PC-3 (cell line): Measurements from ENCODE around the gene SKOR2. TPM values are rescaled to one million over a fixed set of nuclear protein-coding genes. Genes with fewer than 3 reads are reported as not detected.

Experiments used
- ATAC-seq: fragments of 200-7000 bp; cut with Tn5 transposase; 2 replicates; pipeline ENCODE4 v1.9.1; 2020; ENCODE audit warnings: mild to moderate bottlenecking, moderate library complexity
- BruUV-seq: library from RNA; stranded (reverse); fragments of 400-500 nt; replicated peaks from 2 replicates; lab custom pipeline; 2021; lab: Mats Ljungman, UMichigan
- CTCF ChIA-PET: fragments of 300-600 bp; sonication (Branson Sonifier 250); formaldehyde crosslinking; loops from one replicate; lab custom pipeline; 2022; ENCODE audit warnings: antibody characterized with exemption; lab: Charles Lee
- POLR2A ChIA-PET: fragments of 300-600 bp; sonication (Branson Sonifier 250); formaldehyde crosslinking; loops from one replicate; lab custom pipeline; 2022; ENCODE audit warnings: antibody characterized with exemption; ENCODE audit not compliant: unreplicated experiment; lab: Charles Lee
- DNase-seq: peaks from one replicate; pipeline ENCODE4 v3.0.0-alpha.2; 2015
- H2AFZ ChIP-seq: fragments of 300-600 bp; sonication (generic); 2 replicates; pipeline ENCODE4 v1.6.0; 2016; ENCODE audit warnings: antibody characterized with exemption, low read length
- H3F3A ChIP-seq: fragments of 300-600 bp; sonication (generic); one replicate; pipeline ENCODE4 v1.6.0; 2017; ENCODE audit warnings: antibody characterized with exemption, low read length, control low read depth, mild to moderate bottlenecking; ENCODE audit not compliant: unreplicated experiment
- H3K27ac ChIP-seq: fragments of 300-600 bp; sonication (generic); 2 replicates; pipeline ENCODE4 v1.5.1; 2016; ENCODE audit warnings: mild to moderate bottlenecking, low read length
- H3K27me3 ChIP-seq: fragments of 300-600 bp; sonication (generic); 2 replicates; pipeline ENCODE4 v1.6.1; 2016; ENCODE audit warnings: low read length, mixed read lengths
- H3K36me3 ChIP-seq: fragments of 300-600 bp; sonication (generic); 2 replicates; pipeline ENCODE4 v1.6.1; 2016; ENCODE audit warnings: low read depth, mixed run types, low read length, mixed read lengths
- H3K4me1 ChIP-seq: fragments of 300-600 bp; sonication (generic); 2 replicates; pipeline ENCODE4 v1.5.1; 2016; ENCODE audit warnings: low read length; ENCODE audit not compliant: insufficient read depth
- H3K4me2 ChIP-seq: fragments of 300-600 bp; sonication (generic); 2 replicates; pipeline ENCODE4 v1.6.0; 2016; ENCODE audit warnings: low read length
- H3K4me3 ChIP-seq: fragments of 300-600 bp; sonication (generic); 2 replicates; pipeline ENCODE4 v1.5.1; 2016; ENCODE audit warnings: mild to moderate bottlenecking, low read length, mixed read lengths
- H3K79me2 ChIP-seq: fragments of 300-600 bp; sonication (generic); 2 replicates; pipeline ENCODE4 v1.6.1; 2017; ENCODE audit warnings: low read length, mixed read lengths
- H3K9ac ChIP-seq: fragments of 300-600 bp; sonication (generic); 2 replicates; pipeline ENCODE4 v1.6.0; 2016; ENCODE audit warnings: mild to moderate bottlenecking, low read length
- H3K9me2 ChIP-seq: fragments of 300-600 bp; sonication (generic); replicated peaks from 2 replicates; pipeline ENCODE4 v1.6.1; 2016; ENCODE audit warnings: mixed run types, low read length, mixed read lengths
- H3K9me3 ChIP-seq: fragments of 300-600 bp; sonication (generic); 2 replicates; pipeline ENCODE4 v1.6.1; 2016; ENCODE audit warnings: low read length, mixed read lengths
- H4K20me1 ChIP-seq: fragments of 300-600 bp; sonication (generic); 2 replicates; pipeline ENCODE4 v1.6.1; 2016; ENCODE audit warnings: low read length, mixed read lengths
- CTCF ChIP-seq: fragments of 300-600 bp; sonication (generic); conservative IDR thresholded peaks from 2 replicates; pipeline ENCODE4 v1.5.1; 2017; ENCODE audit warnings: antibody characterized with exemption, low read depth, mild to moderate bottlenecking, low read length
- EZH2 ChIP-seq: fragments of 300-600 bp; sonication (generic); IDR thresholded peaks from one replicate; pipeline ENCODE4 v1.6.1; 2017; ENCODE audit warnings: antibody characterized with exemption, mild to moderate bottlenecking, low read length; ENCODE audit not compliant: unreplicated experiment
- EZH2phosphoT487 ChIP-seq: fragments of 300-600 bp; sonication (generic); IDR thresholded peaks from 2 replicates; pipeline ENCODE4 v1.6.1; 2018; ENCODE audit warnings: mild to moderate bottlenecking, antibody characterized with exemption, low read length, borderline replicate concordance
- intact Hi-C: fragments of 100-400 bp; cut with micrococcal nuclease; formaldehyde crosslinking; loops from 2 replicates; pipeline ENCODE4 v1.9.0; 2023
- total RNA-seq: library from RNA; depleted of rRNA; stranded (reverse); fragments of >200 nt; gene quantifications from 2 replicates; pipeline ENCODE4 v1.2.3, GENCODE V29; 2014

Gene SKOR2
- total RNA-seq, 1 experiment from 2014 or later = not detected

DNA sequence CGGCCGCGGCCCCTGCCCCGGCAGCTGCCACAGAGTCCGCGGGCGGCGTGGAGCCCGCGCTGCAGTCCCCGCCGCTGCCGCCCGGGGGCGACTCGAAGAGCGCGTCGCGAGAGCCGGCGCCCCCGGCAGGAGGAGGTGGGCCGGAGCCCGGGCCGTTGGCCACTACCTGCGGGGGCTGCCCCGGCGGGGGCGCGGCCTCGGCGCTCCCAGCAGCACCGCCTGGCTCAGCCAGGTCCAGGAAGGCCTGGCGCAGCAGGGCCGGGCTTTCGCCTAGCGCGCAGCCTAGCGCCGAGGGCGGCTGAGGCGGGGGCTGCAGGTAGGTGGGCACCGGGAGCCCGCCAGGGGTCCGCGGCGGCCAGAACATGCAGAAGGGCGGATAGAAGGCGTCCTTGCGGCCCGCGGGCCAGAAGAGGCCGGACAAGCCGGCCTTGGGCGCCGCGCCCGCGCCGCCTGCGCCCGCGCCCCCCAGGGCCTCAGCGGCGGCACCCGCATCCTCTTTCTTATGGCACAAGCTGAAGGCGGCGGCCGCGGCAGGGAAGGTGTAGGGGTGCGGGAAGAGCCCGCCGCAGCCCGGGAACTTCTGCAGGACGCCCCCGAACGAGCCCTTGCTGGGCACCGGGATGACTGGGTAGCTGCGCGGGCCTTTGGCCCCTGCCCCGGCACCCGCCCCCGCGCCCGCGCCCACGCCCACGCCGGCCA, 3.9 kb downstream of the SKOR2 start:
- Histone ChIP-seq H3K9me3 (no peaks in the 10 kb centered on the region), H3K9ac (no peak overlapping the region), H3K4me2 (no peak overlapping the region), H3K79me2 (no peaks in the 10 kb centered on the region), H3K27ac (no peak overlapping the region), H3K9me2 (no peaks in the 10 kb centered on the region), H3K4me3 (no peak overlapping the region), H3K36me3 (no peaks in the 10 kb centered on the region), H3F3A (no peaks in the 10 kb centered on the region), H3K4me1 (no peaks in the 10 kb centered on the region), H4K20me1 (no peaks in the 10 kb centered on the region), H3K27me3 (peaks cover 26% of the 10 kb centered on the region), H2AFZ (no peak overlapping the region)
- DNase-seq = no peak
- intact Hi-C loops = no loop called here
- ATAC-seq = no peak
- ChIA-PET CTCF (no interaction called here), POLR2A (no interaction called here)
- TF ChIP-seq CTCF = no peak
- TF ChIP-seq EZH2 = no peak
- no peak for TF ChIP-seq EZH2phosphoT487
- no TSS peak for BruUV-seq

DNA sequence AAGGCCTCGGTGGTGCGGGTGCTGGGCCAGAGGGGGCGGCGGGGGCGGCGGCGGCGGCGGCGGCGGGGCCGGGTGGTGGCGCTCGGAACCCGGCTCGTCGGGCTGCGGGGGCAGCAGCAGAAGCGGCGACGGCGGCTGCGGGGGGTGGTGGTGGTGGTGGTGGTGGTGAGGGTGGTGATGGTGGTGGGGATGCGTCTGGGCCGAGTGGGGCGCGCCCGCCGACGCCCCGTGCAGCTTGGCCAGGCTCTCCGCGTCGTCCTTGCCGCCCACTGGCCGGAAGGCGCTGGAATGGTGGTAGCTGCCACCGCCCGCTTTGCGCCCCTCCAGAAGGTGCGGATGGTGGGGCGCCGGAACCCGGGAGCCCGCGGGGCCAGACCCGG, 4.4 kb downstream of the SKOR2 start:
- no peak for DNase-seq
- H3K4me2 ChIP-seq = no peak overlapping the region
- POLR2A ChIA-PET = no interaction called here
- CTCF ChIA-PET = no interaction called here
- no peaks in the 10 kb centered on the region for H3K9me3 ChIP-seq
- TF ChIP-seq CTCF (no peak), EZH2 (no peak), EZH2phosphoT487 (no peak)
- intact Hi-C loops = no loop called here
- no peak overlapping the region for H3K9ac ChIP-seq
- BruUV-seq = no TSS peak
- H3K4me3 ChIP-seq = no peak overlapping the region
- no peaks in the 10 kb centered on the region for H3K4me1 ChIP-seq
- H3K9me2 ChIP-seq = no peaks in the 10 kb centered on the region
- ATAC-seq = no peak
- no peaks in the 10 kb centered on the region for H4K20me1 ChIP-seq
- H3K36me3 ChIP-seq = no peaks in the 10 kb centered on the region
- H3K27ac ChIP-seq = no peak overlapping the region
- no peak overlapping the region for H2AFZ ChIP-seq
- H3K79me2 ChIP-seq = no peaks in the 10 kb centered on the region
- peaks cover 21% of the 10 kb centered on the region for H3K27me3 ChIP-seq
- no peaks in the 10 kb centered on the region for H3F3A ChIP-seq

GRCh38 chr18:47246027-47246971, 5.2 kb downstream of the SKOR2 start:
- Histone ChIP-seq H3K9me3 (no peaks in the 10 kb centered on the region), H3K4me1 (no peaks in the 10 kb centered on the region), H3K36me3 (no peaks in the 10 kb centered on the region), H3K27ac (no peak overlapping the region), H3K4me3 (no peak overlapping the region), H3K27me3 (peaks cover 15% of the 10 kb centered on the region; the same call in 1 of the 2 replicates), H4K20me1 (no peaks in the 10 kb centered on the region), H3K4me2 (no peak overlapping the region), H2AFZ (no peak overlapping the region), H3F3A (no peaks in the 10 kb centered on the region), H3K9me2 (no peaks in the 10 kb centered on the region), H3K9ac (no peak overlapping the region), H3K79me2 (no peaks in the 10 kb centered on the region)
- POLR2A ChIA-PET = no interaction called here
- DNase-seq (no peak), ATAC-seq (no peak)
- no TSS peak for BruUV-seq
- TF ChIP-seq EZH2phosphoT487 (no peak), CTCF (no peak), EZH2 (no peak)
- CTCF ChIA-PET = no interaction called here
- intact Hi-C loops = no loop called here
